K562 (cell line): ENCODE data around the gene PMIS2. TPM values are rescaled to one million over a fixed set of nuclear protein-coding genes. Genes with fewer than 3 reads are reported as not detected.

ENCODE experiments used
- ATAC-seq: fragments of 200-7000 bp; cut with Tn5 transposase; 3 replicates; pipeline ENCODE4 v1.9.1; 2020; ENCODE audit warnings: moderate library complexity
- BruUV-seq: library from RNA; stranded (reverse); fragments of 400-500 nt; replicated peaks from 2 replicates; lab custom pipeline; 2021; lab: Mats Ljungman, UMichigan
- CTCF ChIA-PET: fragments of 300-600 bp; formaldehyde crosslinking; extraction: SDS; loops from one replicate; lab custom pipeline; 2021; ENCODE audit warnings: low intra/inter-chr PET ratio; lab: Yijun Ruan, JAX
- POLR2A ChIA-PET: fragments of 300-600, 350-650 bp; sonication (Branson Sonifier 250); formaldehyde crosslinking; extraction: SDS; loops from one replicate; lab custom pipeline; 2021; ENCODE audit warnings: antibody characterized with exemption, inconsistent platforms; lab: Yijun Ruan, JAX
- DNase-seq, 4 experiments: peaks; one replicate each; pipeline versions ENCODE4 v3.0.0 to v3.0.0-alpha.2; 2011 to 2018; ENCODE audit warnings: low spot score in 3 of 4, mixed read lengths in 3 of 4; ENCODE audit errors: extremely low read depth in 1 of 4
- FAIRE-seq: peaks from 2 replicates; lab custom pipeline; 2011; peaks lifted over from hg19 to GRCh38; lab: Jason Lieb, UNC
- H2AFZ ChIP-seq: 2 replicates; pipeline ENCODE4 v1.6.0; 2011; ENCODE audit warnings: low read depth, low read length, control low read depth, inconsistent platforms
- H3K27ac ChIP-seq: fragments of 200-600 bp; 3 replicates; pipeline ENCODE4 v1.8.0; 2011; ENCODE audit warnings: low read depth, mild to moderate bottlenecking, control low read depth, inconsistent platforms, low read length, moderate library complexity, mixed read lengths; ENCODE audit errors: extremely low read depth
- H3K27me3 ChIP-seq, 2 experiments: fragments of 300-600 bp in 1 of 2; 2 replicates in 1 of 2; 3 replicates in 1 of 2; pipeline versions ENCODE4 v1.6.0 to v1.8.0; 2011; ENCODE audit warnings: inconsistent platforms in 2 of 2, low read length in 2 of 2, mild to moderate bottlenecking in 1 of 2, mixed read lengths in 1 of 2, moderate library complexity in 1 of 2; ENCODE audit not compliant: control insufficient read depth in 2 of 2, insufficient read depth in 2 of 2
- H3K36me3 ChIP-seq: fragments of 300-600 bp; 3 replicates; pipeline ENCODE4 v1.8.0; 2011; ENCODE audit warnings: mild to moderate bottlenecking, low read length, inconsistent platforms; ENCODE audit not compliant: control insufficient read depth, insufficient read depth
- H3K4me1 ChIP-seq, 2 experiments: fragments of 200-600 bp in 1 of 2; replicated peaks in 1 of 2; 2 replicates in 1 of 2; 3 replicates in 1 of 2; pipeline versions ENCODE4 v1.5.1 to v1.8.0; 2011; ENCODE audit warnings: inconsistent platforms in 2 of 2, low read length in 2 of 2, mild to moderate bottlenecking in 1 of 2, mixed read lengths in 1 of 2, moderate library complexity in 1 of 2; ENCODE audit not compliant: control insufficient read depth in 2 of 2, insufficient read depth in 2 of 2
- H3K4me2 ChIP-seq: 2 replicates; pipeline ENCODE4 v1.6.1; 2011; ENCODE audit warnings: low read length, control low read depth, inconsistent platforms, mixed read lengths; ENCODE audit not compliant: insufficient read depth
- H3K4me3 ChIP-seq: fragments of 200-600 bp; sonication (generic), shearing (Covaris generic); 2 replicates; pipeline ENCODE4 v1.5.1; 2016; ENCODE audit warnings: control low read depth, inconsistent platforms
- H3K79me2 ChIP-seq: fragments of 200-600 bp; 3 replicates; pipeline ENCODE4 v1.8.0; 2011; ENCODE audit warnings: low read length, inconsistent platforms; ENCODE audit not compliant: control insufficient read depth, insufficient read depth
- H3K9ac ChIP-seq, 2 experiments: 2 replicates each; pipeline versions ENCODE4 v1.6.0 to v1.6.1; 2011; ENCODE audit warnings: low read depth in 2 of 2, low read length in 2 of 2, control low read depth in 1 of 2, inconsistent platforms in 1 of 2, mild to moderate bottlenecking in 1 of 2, mixed read lengths in 1 of 2; ENCODE audit not compliant: insufficient read depth in 1 of 2
- H3K9me1 ChIP-seq: one replicate; pipeline ENCODE4 v1.6.0; 2011; ENCODE audit warnings: inconsistent platforms, mild to moderate bottlenecking, low read length, moderate library complexity; ENCODE audit not compliant: control insufficient read depth, insufficient read depth
- H3K9me3 ChIP-seq: replicated peaks from 2 replicates; pipeline ENCODE4 v1.5.1; 2011; ENCODE audit warnings: low read depth, low read length, inconsistent platforms; ENCODE audit not compliant: control insufficient read depth, insufficient read depth
- H4K20me1 ChIP-seq: replicated peaks from 2 replicates; pipeline ENCODE4 v1.6.1; 2011; ENCODE audit warnings: low read length, inconsistent platforms, mixed read lengths; ENCODE audit not compliant: control insufficient read depth, insufficient read depth
- DACH1 ChIP-seq: fragments of 450-650 bp; IDR thresholded peaks from 2 replicates; pipeline ENCODE4 v1.6.1; 2018; ENCODE audit not compliant: partially characterized antibody
- WGBS: fragments of 100-300 bp; shearing (Covaris generic); methylation state at CpG from one replicate; pipeline ENCODE4 v1.1.6; 2016; ENCODE audit warnings: low coverage, mixed read lengths; ENCODE audit not compliant: insufficient coverage; ENCODE audit errors: missing lambda C conversion rate; 5-methylcytosine and 5-hydroxymethylcytosine counted together
- in situ Hi-C: fragments of 300-500 bp; cut with MboI; formaldehyde crosslinking; loops from 4 replicates; pipeline ENCODE4 v1.15.0; 2018; ENCODE audit warnings: inconsistent platforms, mixed read lengths
- intact Hi-C: fragments of 100-400 bp; cut with micrococcal nuclease; formaldehyde crosslinking; loops from 2 replicates; pipeline ENCODE4 v1.14.2; 2022
- polyA plus RNA-seq, 8 experiments: library from polyadenylated mRNA; depleted of rRNA in 4 of 8; stranded (reverse) in 5 of 8; unstranded in 3 of 8; fragments of >200 nt; fragmentation: Nextera tagmentation in 2 of 8; fragmentation: Illumina TruSeq in 1 of 8; extraction: Ambion mirVana in 2 of 8; extraction: Trizol in 1 of 8; gene quantifications; 2 replicates each; pipeline versions ENCODE4 v1.2.1 to v1.2.3, GENCODE V29; 2011 to 2014; ENCODE audit warnings: inconsistent platforms in 1 of 8, missing spikeins in 1 of 8
- total RNA-seq, 7 experiments: library from RNA; depleted of rRNA in 6 of 7; stranded (reverse); fragments of >200 nt in 6 of 7; fragmentation: Illumina TruSeq in 2 of 7; extraction: Trizol in 2 of 7; gene quantifications; 2 replicates each; pipeline versions ENCODE4 v1.2.1 to v1.2.3, GENCODE V29; 2011 to 2021; ENCODE audit warnings: low replicate concordance in 1 of 7
- TF ChIP-seq, protein P1 (sequence below), 2 experiments: fragments of 450-650 bp; formaldehyde crosslinking in 1 of 2; IDR thresholded peaks; 2 replicates each; pipeline versions ENCODE4 v1.4.0 to v1.6.1; 2014 to 2020; ENCODE audit warnings: mild to moderate bottlenecking in 2 of 2, borderline replicate concordance in 1 of 2, low read depth in 1 of 2

PMIS2 gene
- total and polyA plus RNA-seq, 9 of the 15 experiments (the other 6 are each of a cell fraction or from before 2014, with no cell fraction given): not detected

DNA sequence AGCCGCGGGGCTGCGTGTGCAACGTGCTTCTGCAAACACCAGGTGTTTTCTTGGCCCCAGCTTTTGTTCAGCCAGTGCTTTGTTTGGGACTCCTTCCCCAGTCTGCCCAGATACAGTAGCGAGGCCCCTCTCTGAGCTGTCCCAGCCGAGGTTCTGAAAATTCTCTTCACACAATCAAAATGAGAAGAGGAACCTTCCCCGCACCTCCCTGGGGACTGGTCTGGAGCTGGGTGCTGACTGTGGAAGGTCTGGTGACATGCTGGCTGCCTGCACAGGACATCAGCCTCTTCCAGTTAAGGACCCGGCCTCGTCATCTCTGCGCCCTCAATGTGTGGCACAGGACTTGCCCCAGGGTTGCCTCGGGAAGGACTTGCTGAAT, 26.7 kb upstream of the PMIS2 start:
- CTCF ChIA-PET: no interaction called here
- WGBS: 4% methylated on average over 11 of the region's 11 CpGs
- H3K4me3 ChIP-seq: no peak overlapping the region
- intact Hi-C loops: loop anchor here (5.0 kb wide), 3 partner anchors 33 to 373 kb away; partner anchors contain the start of gene ETV2
- H3K79me2 ChIP-seq: no peaks in the 10 kb centered on the region
- H3K4me2 ChIP-seq: no peak overlapping the region
- no peaks in the 10 kb centered on the region for H3K9me3 ChIP-seq
- no TSS peak for BruUV-seq
- no peaks in the 10 kb centered on the region for H3K36me3 ChIP-seq
- POLR2A ChIA-PET: interaction anchor here (1.0 kb wide), 1 partner anchor 9 kb away, joined by 3 read pairs; no protein-coding TSS in a partner anchor
- H3K9me1 ChIP-seq: peaks cover 3% of the 10 kb centered on the region
- no peak for TF ChIP-seq DACH1
- TF ChIP-seq, protein P1, sequence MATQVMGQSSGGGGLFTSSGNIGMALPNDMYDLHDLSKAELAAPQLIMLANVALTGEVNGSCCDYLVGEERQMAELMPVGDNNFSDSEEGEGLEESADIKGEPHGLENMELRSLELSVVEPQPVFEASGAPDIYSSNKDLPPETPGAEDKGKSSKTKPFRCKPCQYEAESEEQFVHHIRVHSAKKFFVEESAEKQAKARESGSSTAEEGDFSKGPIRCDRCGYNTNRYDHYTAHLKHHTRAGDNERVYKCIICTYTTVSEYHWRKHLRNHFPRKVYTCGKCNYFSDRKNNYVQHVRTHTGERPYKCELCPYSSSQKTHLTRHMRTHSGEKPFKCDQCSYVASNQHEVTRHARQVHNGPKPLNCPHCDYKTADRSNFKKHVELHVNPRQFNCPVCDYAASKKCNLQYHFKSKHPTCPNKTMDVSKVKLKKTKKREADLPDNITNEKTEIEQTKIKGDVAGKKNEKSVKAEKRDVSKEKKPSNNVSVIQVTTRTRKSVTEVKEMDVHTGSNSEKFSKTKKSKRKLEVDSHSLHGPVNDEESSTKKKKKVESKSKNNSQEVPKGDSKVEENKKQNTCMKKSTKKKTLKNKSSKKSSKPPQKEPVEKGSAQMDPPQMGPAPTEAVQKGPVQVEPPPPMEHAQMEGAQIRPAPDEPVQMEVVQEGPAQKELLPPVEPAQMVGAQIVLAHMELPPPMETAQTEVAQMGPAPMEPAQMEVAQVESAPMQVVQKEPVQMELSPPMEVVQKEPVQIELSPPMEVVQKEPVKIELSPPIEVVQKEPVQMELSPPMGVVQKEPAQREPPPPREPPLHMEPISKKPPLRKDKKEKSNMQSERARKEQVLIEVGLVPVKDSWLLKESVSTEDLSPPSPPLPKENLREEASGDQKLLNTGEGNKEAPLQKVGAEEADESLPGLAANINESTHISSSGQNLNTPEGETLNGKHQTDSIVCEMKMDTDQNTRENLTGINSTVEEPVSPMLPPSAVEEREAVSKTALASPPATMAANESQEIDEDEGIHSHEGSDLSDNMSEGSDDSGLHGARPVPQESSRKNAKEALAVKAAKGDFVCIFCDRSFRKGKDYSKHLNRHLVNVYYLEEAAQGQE (IDR thresholded peaks at IDR 0.05; ENCODE audit: borderline replicate concordance): peak; percentile 60
- TF ChIP-seq, protein P1 (CRISPR knock-in tag; IDR thresholded peaks at IDR 0.05; ENCODE audit: low read depth): no peak
- peaks cover 28 to 51% of the 10 kb centered on the region in 2 experiments; a peak in 4 of 5 replicates for H3K27me3 ChIP-seq
- FAIRE-seq: no peak
- DNase-seq: no peak
- no peak overlapping the region for H2AFZ ChIP-seq
- peaks cover 4 to 40% of the 10 kb centered on the region in 2 experiments; a peak in 3 of 5 replicates for H3K4me1 ChIP-seq
- H3K9ac ChIP-seq: 0 out of 4 replicates have a peak overlapping the region, but pooled peaks of 1 of the 2 experiments have one; percentile 13
- H4K20me1 ChIP-seq: peaks cover 7% of the 10 kb centered on the region; the same call in 1 of the 2 replicates
- in situ Hi-C loops: no loop called here
- H3K27ac ChIP-seq: no peak overlapping the region
- no peak for ATAC-seq
